Sigmoid colon (tissue), 7 donors: Measurements from ENCODE around the gene RTL10. TPM values are rescaled to one million over a fixed set of nuclear protein-coding genes. Genes with fewer than 3 reads are reported as not detected.

Source experiments
- DNase-seq: peaks from one replicate; pipeline ENCODE4 v3.0.0-alpha.2; 2019
- H3K27ac ChIP-seq, 4 donors: fragments of 200-600 bp; sonication (generic); one replicate each; pipeline ENCODE4 v1.5.1; 2016 to 2019; ENCODE audit warnings: mild to moderate bottlenecking in 1 of 4
- H3K27me3 ChIP-seq, 3 donors: fragments of 200-600 bp; sonication (generic); one replicate each; pipeline ENCODE4 v1.5.1; 2019; ENCODE audit warnings: mild to moderate bottlenecking in 1 of 3
- H3K36me3 ChIP-seq, 4 donors: fragments of 200-600 bp; sonication (generic); one replicate each; pipeline ENCODE4 v1.5.1; 2016 to 2019
- H3K4me1 ChIP-seq, 4 donors: fragments of 200-600 bp; sonication (generic); one replicate each; pipeline ENCODE4 v1.5.1; 2017 to 2019
- H3K4me3 ChIP-seq, 4 donors: fragments of 200-600 bp; sonication (generic); one replicate each; pipeline ENCODE4 v1.5.1; 2017 to 2019; ENCODE audit warnings: mild to moderate bottlenecking in 2 of 4, moderate library complexity in 1 of 4
- H3K9me3 ChIP-seq, 4 donors: fragments of 200-600 bp in 3 of 4; sonication (generic) in 3 of 4; one replicate each; pipeline versions ENCODE4 v1.5.1 to v1.6.1; 2013 to 2019
- CTCF ChIP-seq, 4 experiments: fragments of 450-650 bp in 3 of 4; fragments of 200-600 bp in 1 of 4; IDR thresholded peaks; one replicate each; pipeline ENCODE4 v1.5.1; 2016 to 2019; ENCODE audit warnings: antibody characterized with exemption in 4 of 4, mild to moderate bottlenecking in 3 of 4, moderate library complexity in 2 of 4
- EP300 ChIP-seq, 4 donors: sonication (generic); formaldehyde crosslinking; IDR thresholded peaks; one replicate each; pipeline ENCODE4 v1.6.1; 2017; ENCODE audit warnings: antibody characterized with exemption in 4 of 4
- POLR2A ChIP-seq, 2 donors: fragments of 450-650 bp; IDR thresholded peaks; one replicate each; pipeline ENCODE4 v1.6.1; 2016; ENCODE audit warnings: antibody characterized with exemption in 2 of 2, mild to moderate bottlenecking in 2 of 2, moderate library complexity in 2 of 2
- POLR2AphosphoS5 ChIP-seq, 4 donors: sonication (generic); formaldehyde crosslinking; IDR thresholded peaks; one replicate each; pipeline ENCODE4 v1.6.1; 2017; ENCODE audit warnings: antibody characterized with exemption in 4 of 4
- WGBS, 2 donors: extraction: QIAGEN DNeasy Blood & Tissue Kit; methylation state at CpG; one replicate each; pipeline ENCODE4 v1.1.7; 2013; 5-methylcytosine and 5-hydroxymethylcytosine counted together
- intact Hi-C: fragments of 100-400 bp; cut with DNase I; formaldehyde crosslinking; loops from one replicate; pipeline ENCODE4 v1.15.1; 2023
- polyA plus RNA-seq, 3 donors: library from polyadenylated mRNA; stranded (reverse); fragments of 200-250 nt; gene quantifications; one replicate each; pipeline ENCODE4 v1.2.3, GENCODE V29; 2013
- total RNA-seq, 4 donors: library from RNA; depleted of rRNA; stranded (reverse); fragments of >200 nt; gene quantifications; one replicate each; pipeline ENCODE4 v1.1.0, GENCODE V29; 2016
- donor health status: healthy with polysubstance abuse.
- donor health status: Bipolar disorder and iron deficiency.
- donor health status: healthy.

Gene RTL10
- total and polyA plus RNA-seq, 7 donors: 1.8 to 15.0 (median 7.8) TPM

- intact Hi-C loops: no loop called here
- H3K4me3 ChIP-seq: no peak overlapping the region
- no peaks in the 10 kb centered on the region for H3K9me3 ChIP-seq
- H3K36me3 ChIP-seq: peaks cover 0 to 63% (median 7%) of the 10 kb centered on the region in 4 donors
- no peaks in the 10 kb centered on the region for H3K4me1 ChIP-seq
- H3K27ac ChIP-seq: no peak overlapping the region
- DNase-seq: no peak
- 84 to 94% methylated on average over 7 of the region's 7 CpGs for WGBS, 2 donors
- TF ChIP-seq CTCF (IDR thresholded peaks at IDR 0.05): no peak
- no peak for TF ChIP-seq POLR2A (IDR thresholded peaks at IDR 0.05)
- no peak for TF ChIP-seq POLR2AphosphoS5 (IDR thresholded peaks at IDR 0.05)
- no peaks in the 10 kb centered on the region for H3K27me3 ChIP-seq
Observed at GRCh38 chr22:19902245-19902715, 47.6 kb upstream of the RTL10 start.

DNA sequence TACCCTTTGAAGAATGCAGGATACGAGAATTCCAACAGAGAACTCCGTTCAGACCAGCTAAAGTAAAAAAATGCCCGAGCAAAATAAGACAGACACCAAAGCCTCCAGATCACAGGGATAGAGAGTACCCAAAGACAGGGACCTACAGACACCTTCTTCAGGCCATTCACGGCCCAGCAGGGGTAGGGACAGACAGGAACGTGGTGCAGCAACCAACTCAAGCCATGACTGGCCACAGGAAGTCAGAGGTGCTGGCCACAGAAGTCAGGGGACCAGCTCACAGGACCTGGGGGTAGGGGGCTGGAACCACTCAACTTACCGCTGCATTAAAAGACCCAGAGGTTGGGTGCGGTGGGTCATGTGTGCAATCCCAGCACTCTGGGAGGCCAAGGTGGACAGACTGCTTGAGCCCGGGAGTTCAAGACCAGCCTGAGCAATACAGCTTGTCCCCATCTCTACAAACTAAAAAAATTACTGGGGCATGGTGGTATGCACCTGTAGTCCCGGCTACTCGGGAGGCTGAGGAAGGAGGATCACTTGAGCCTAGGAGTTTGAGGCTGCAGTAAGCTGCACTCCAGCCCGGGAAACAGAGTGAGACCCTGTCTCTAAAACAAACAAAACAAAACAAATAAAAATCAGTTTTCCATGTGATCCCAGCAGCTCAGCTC, 47.0 kb upstream of the RTL10 start:
- Histone ChIP-seq H3K36me3 (peaks cover 0 to 66% (median 7%) of the 10 kb centered on the region in 4 donors), H3K9me3 (no peaks in the 10 kb centered on the region), H3K4me3 (no peak overlapping the region), H3K27me3 (no peaks in the 10 kb centered on the region), H3K27ac (no peak overlapping the region), H3K4me1 (no peaks in the 10 kb centered on the region)
- intact Hi-C loops: no loop called here
- DNase-seq: no peak
- 89 to 92% methylated on average over 11 of the region's 11 CpGs for WGBS, 2 donors
- TF ChIP-seq POLR2AphosphoS5 (IDR thresholded peaks at IDR 0.05) (no peak), POLR2A (IDR thresholded peaks at IDR 0.05) (no peak), CTCF (IDR thresholded peaks at IDR 0.05) (no peak), EP300 (IDR thresholded peaks at IDR 0.05) (no peak)

GRCh38 chr22:19900707-19901436, 46.2 kb upstream of the RTL10 start:
- H3K9me3 ChIP-seq: no peaks in the 10 kb centered on the region
- no peak for DNase-seq
- H3K4me1 ChIP-seq: no peaks in the 10 kb centered on the region
- TF ChIP-seq EP300 (IDR thresholded peaks at IDR 0.05): no peak
- no peak for TF ChIP-seq POLR2AphosphoS5 (IDR thresholded peaks at IDR 0.05)
- TF ChIP-seq CTCF (IDR thresholded peaks at IDR 0.05): no peak
- no peak for TF ChIP-seq POLR2A (IDR thresholded peaks at IDR 0.05)
- H3K27me3 ChIP-seq: no peaks in the 10 kb centered on the region
- H3K36me3 ChIP-seq: peaks cover 0 to 59% (median 7%) of the 10 kb centered on the region in 4 donors
- intact Hi-C loops: no loop called here
- 59 to 84% methylated on average over 13 of the region's 13 CpGs for WGBS, 2 donors
- no peak overlapping the region for H3K4me3 ChIP-seq
- no peak overlapping the region for H3K27ac ChIP-seq

DNA sequence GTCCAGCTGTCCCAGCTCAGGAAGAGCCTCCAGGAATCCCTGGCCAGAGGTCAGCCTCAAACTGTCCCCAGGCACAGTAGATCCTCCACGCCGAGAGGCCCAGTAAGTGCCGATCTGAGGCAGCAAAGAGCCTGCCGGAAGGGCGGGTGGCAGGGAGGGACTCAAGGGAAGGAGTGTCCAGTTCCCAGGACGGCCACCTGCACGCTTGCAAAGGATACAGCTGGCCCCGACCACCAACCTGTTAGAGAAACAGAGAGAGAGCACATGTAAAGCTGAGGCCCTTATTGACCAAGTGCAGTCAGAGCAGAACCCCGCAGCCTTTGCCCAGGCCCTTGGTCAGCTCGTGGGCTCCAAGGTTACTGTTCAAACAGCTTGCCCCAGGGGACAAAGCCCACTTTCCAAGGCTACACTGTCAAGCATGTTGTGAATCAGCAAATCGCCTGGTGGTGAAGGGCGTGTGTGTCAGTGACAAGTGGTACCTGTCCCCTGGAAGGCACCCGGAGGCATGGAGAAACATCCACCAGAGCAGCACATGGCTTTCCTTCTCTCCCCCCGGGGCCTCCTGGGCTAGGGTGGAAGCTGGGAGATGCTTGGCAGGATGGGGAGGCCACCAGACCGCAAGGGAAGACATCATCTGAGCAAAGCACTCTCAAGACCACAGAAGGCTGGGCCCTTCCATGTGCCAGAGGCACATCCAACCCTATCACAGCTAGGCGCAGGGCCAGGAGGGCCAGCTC, 44.3 kb upstream of the RTL10 start:
- Histone ChIP-seq H3K4me3 (no peak overlapping the region), H3K4me1 (no peaks in the 10 kb centered on the region), H3K9me3 (no peaks in the 10 kb centered on the region), H3K36me3 (peaks cover 0 to 66% (median 11%) of the 10 kb centered on the region in 4 donors), H3K27ac (no peak overlapping the region), H3K27me3 (no peaks in the 10 kb centered on the region)
- 92 to 95% methylated on average over 16 of the region's 16 CpGs for WGBS, 2 donors
- intact Hi-C loops: no loop called here
- DNase-seq: no peak
- TF ChIP-seq CTCF (IDR thresholded peaks at IDR 0.05) (no peak), EP300 (IDR thresholded peaks at IDR 0.05) (no peak), POLR2A (IDR thresholded peaks at IDR 0.05) (no peak), POLR2AphosphoS5 (IDR thresholded peaks at IDR 0.05) (no peak)
